Measurements from ENCODE around the gene CCDC57. TPM values are rescaled to one million over a fixed set of nuclear protein-coding genes. Genes with fewer than 3 reads are reported as not detected.
"Not testable (repeated sequence)": the region's sequence is repeated elsewhere in the genome, so short reads cannot be mapped to it uniquely, and the experiment has no call there.

The CCDC57 gene
- total RNA-seq, 1 donor from 2014 or later = 79.0 TPM

- H3K4me3 Mint-ChIP-seq (ENCODE audit: low read depth) = no peak overlapping the region
- peaks cover 9% of the 10 kb centered on the region for H3K36me3 Mint-ChIP-seq (ENCODE audit: insufficient read depth)
- H3K4me1 Mint-ChIP-seq (ENCODE audit: low read depth) = no peaks in the 10 kb centered on the region
- no peak overlapping the region for H3K27ac Mint-ChIP-seq
- no peaks in the 10 kb centered on the region for H3K9me3 Mint-ChIP-seq (ENCODE audit: low read depth)
- no peak for DNase-seq (ENCODE audit: low spot score, unreplicated experiment)
- TF ChIP-seq, protein P1, sequence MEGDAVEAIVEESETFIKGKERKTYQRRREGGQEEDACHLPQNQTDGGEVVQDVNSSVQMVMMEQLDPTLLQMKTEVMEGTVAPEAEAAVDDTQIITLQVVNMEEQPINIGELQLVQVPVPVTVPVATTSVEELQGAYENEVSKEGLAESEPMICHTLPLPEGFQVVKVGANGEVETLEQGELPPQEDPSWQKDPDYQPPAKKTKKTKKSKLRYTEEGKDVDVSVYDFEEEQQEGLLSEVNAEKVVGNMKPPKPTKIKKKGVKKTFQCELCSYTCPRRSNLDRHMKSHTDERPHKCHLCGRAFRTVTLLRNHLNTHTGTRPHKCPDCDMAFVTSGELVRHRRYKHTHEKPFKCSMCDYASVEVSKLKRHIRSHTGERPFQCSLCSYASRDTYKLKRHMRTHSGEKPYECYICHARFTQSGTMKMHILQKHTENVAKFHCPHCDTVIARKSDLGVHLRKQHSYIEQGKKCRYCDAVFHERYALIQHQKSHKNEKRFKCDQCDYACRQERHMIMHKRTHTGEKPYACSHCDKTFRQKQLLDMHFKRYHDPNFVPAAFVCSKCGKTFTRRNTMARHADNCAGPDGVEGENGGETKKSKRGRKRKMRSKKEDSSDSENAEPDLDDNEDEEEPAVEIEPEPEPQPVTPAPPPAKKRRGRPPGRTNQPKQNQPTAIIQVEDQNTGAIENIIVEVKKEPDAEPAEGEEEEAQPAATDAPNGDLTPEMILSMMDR (IDR thresholded peaks at IDR 0.05; ENCODE audit: unreplicated experiment) = no peak
- H3K27me3 Mint-ChIP-seq = no peaks in the 10 kb centered on the region
Observed at GRCh38 chr17:82148997-82149396, 63.6 kb downstream of the CCDC57 start.

DNA sequence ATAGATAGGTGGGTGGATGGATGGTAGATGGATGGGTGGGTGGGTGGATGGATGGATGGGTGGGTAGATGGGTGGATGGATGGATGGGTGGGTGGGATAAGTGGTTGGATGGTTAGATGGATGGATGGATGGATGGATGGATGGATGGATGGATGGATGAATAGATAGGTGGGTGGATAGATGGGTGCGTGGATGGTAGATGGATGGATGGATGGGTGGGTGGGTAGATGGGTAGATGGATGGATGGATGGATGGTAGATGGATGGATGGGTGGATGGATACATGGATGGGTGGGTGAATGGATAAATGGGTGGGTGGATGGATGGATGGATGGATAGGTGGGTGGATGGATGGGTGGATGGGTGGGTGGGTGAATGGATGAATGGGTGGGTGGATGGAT is 64.6 kb downstream of the CCDC57 start:
- Mint-ChIP-seq H3K4me3 (ENCODE audit: low read depth) (no peak overlapping the region), H3K36me3 (ENCODE audit: insufficient read depth) (peaks cover 8% of the 10 kb centered on the region), H3K9me3 (ENCODE audit: low read depth) (no peaks in the 10 kb centered on the region), H3K4me1 (ENCODE audit: low read depth) (no peaks in the 10 kb centered on the region), H3K27me3 (no peaks in the 10 kb centered on the region), H3K27ac (no peak overlapping the region)
- no peak for DNase-seq (ENCODE audit: low spot score, unreplicated experiment)
- TF ChIP-seq, protein P1 (IDR thresholded peaks at IDR 0.05; ENCODE audit: unreplicated experiment) = no peak

- H3K27ac Mint-ChIP-seq = no peak overlapping the region
- no peak for DNase-seq (ENCODE audit: low spot score, unreplicated experiment)
- H3K4me3 Mint-ChIP-seq (ENCODE audit: low read depth) = no peak overlapping the region
- H3K36me3 Mint-ChIP-seq (ENCODE audit: insufficient read depth) = peaks cover 8% of the 10 kb centered on the region
- no peaks in the 10 kb centered on the region for H3K9me3 Mint-ChIP-seq (ENCODE audit: low read depth)
- peaks cover under 1% of the 10 kb centered on the region for H3K4me1 Mint-ChIP-seq (ENCODE audit: low read depth)
- no peaks in the 10 kb centered on the region for H3K27me3 Mint-ChIP-seq
- TF ChIP-seq, protein P1 (IDR thresholded peaks at IDR 0.05; ENCODE audit: unreplicated experiment) = no peak
Observed at GRCh38 chr17:82146663-82147654, 65.7 kb downstream of the CCDC57 start.

DNA sequence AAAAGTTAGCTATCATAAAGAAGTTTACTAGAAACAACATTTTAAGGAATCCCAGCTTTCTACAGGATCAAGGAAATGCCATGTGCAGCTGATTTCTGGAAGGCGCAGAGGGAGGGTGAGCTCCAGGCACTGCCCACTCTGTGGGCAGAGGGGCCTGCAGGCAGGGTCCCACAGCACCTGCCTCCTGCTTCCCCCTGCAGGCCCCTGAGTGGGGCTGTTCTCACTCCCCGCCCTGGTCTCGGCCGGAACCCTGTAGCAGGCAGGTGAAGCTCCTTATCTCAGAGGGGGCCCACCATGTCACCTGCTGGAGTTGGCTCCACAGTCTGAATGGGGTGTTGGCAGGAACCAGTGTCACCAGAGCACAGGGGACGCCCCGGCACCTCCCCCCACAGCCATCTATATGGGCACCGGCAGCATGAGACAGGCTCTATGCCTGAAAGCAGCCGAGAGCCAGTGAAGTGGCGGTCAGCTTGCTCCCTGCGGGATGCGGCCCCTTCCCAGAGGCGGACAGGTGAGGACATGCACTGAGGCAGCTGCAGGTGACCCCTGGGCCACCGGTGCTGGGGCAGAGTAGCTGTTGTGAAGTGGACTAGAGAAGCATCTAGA is 67.0 kb downstream of the CCDC57 start:
- H3K9me3 Mint-ChIP-seq (ENCODE audit: low read depth) = no peaks in the 10 kb centered on the region
- no peaks in the 10 kb centered on the region for H3K27me3 Mint-ChIP-seq
- peaks cover 8% of the 10 kb centered on the region for H3K36me3 Mint-ChIP-seq (ENCODE audit: insufficient read depth)
- peaks cover 5% of the 10 kb centered on the region for H3K4me1 Mint-ChIP-seq (ENCODE audit: low read depth)
- H3K27ac Mint-ChIP-seq = no peak overlapping the region
- TF ChIP-seq, protein P1 (IDR thresholded peaks at IDR 0.05; ENCODE audit: unreplicated experiment) = no peak
- no peak for DNase-seq (ENCODE audit: low spot score, unreplicated experiment)
- no peak overlapping the region for H3K4me3 Mint-ChIP-seq (ENCODE audit: low read depth)

DNA sequence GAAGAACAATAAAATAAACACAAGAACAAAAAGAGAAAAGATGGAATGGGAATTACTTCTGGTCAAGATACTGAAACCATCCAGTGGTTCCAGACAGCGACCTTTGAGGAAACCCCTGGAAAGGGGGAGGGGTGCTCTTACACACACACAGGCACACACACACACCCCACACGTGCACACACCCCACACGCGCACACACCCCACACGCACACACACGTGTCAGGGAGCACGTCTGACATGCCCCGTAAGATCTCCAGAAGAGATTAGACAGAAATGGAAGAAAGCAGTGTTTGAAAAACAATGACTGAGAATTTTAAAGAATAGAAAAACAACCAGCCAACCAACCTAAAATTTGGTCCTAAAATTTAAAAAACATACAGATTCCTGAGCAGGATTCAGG is 69.3 kb downstream of the CCDC57 start:
- peaks cover 5% of the 10 kb centered on the region for H3K36me3 Mint-ChIP-seq (ENCODE audit: insufficient read depth)
- no peak for DNase-seq (ENCODE audit: low spot score, unreplicated experiment)
- TF ChIP-seq, protein P1 (IDR thresholded peaks at IDR 0.05; ENCODE audit: unreplicated experiment) = no peak
- H3K4me1 Mint-ChIP-seq (ENCODE audit: low read depth) = peaks cover 5% of the 10 kb centered on the region
- H3K4me3 Mint-ChIP-seq (ENCODE audit: low read depth) = no peak overlapping the region
- H3K27me3 Mint-ChIP-seq = no peaks in the 10 kb centered on the region
- no peak overlapping the region for H3K27ac Mint-ChIP-seq
- no peaks in the 10 kb centered on the region for H3K9me3 Mint-ChIP-seq (ENCODE audit: low read depth)

DNA sequence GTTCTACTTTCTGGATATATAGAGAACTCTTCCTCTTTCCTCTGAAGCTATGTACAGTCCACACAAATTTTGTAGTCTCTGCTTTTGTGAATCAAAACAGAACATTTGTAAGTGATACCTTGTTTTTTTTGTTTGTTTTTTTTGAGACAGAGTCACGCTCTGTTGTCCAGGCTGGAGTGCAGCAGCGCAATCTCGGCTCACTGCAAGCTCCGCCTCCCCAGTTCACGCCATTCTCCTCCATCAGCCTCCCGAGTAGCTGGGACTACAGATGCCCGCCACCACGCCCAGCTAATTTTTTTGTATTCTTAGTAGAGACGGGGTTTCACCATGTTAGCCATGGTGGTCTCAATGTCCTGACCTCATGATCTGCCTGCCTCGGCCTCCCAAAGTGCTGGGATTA is 72.7 kb downstream of the CCDC57 start:
- not testable (repeated sequence) for H3K27ac Mint-ChIP-seq; H3K4me1 Mint-ChIP-seq (ENCODE audit: low read depth); H3K9me3 Mint-ChIP-seq (ENCODE audit: low read depth); H3K36me3 Mint-ChIP-seq (ENCODE audit: insufficient read depth); H3K27me3 Mint-ChIP-seq; DNase-seq (ENCODE audit: low spot score, unreplicated experiment); H3K4me3 Mint-ChIP-seq (ENCODE audit: low read depth)

All from progenitor cell of endocrine pancreas (in vitro differentiated cells).